Duodenal mucosa (tissue), 2 donors: ENCODE data around the gene ERN2.

Experiments used
- H3K27ac ChIP-seq: one replicate; pipeline ENCODE4 v1.7.0; 2013; ENCODE audit warnings: low read depth, low read length
- H3K27me3 ChIP-seq, 2 donors: one replicate each; pipeline ENCODE4 v1.7.0; 2013; ENCODE audit warnings: low read length in 2 of 2, control low read depth in 1 of 2; ENCODE audit not compliant: insufficient read depth in 2 of 2, control insufficient read depth in 1 of 2
- H3K36me3 ChIP-seq, 2 donors: one replicate each; pipeline ENCODE4 v1.7.0; 2013; ENCODE audit warnings: low read length in 2 of 2, control low read depth in 1 of 2; ENCODE audit not compliant: insufficient read depth in 2 of 2, control insufficient read depth in 1 of 2
- H3K4me1 ChIP-seq, 2 donors: one replicate each; pipeline ENCODE4 v1.7.0; 2013; ENCODE audit warnings: low read length in 2 of 2, control low read depth in 1 of 2; ENCODE audit not compliant: insufficient read depth in 2 of 2, control insufficient read depth in 1 of 2
- H3K4me3 ChIP-seq, 2 donors: one replicate each; pipeline ENCODE4 v1.7.0; 2013; ENCODE audit warnings: low read length in 2 of 2, low read depth in 1 of 2
- H3K9ac ChIP-seq, 2 donors: one replicate each; pipeline ENCODE4 v1.7.0; 2013; ENCODE audit warnings: low read length in 2 of 2, low read depth in 1 of 2
- H3K9me3 ChIP-seq, 2 donors: one replicate each; pipeline ENCODE4 v1.7.0; 2013; ENCODE audit warnings: low read length in 2 of 2, control low read depth in 1 of 2; ENCODE audit not compliant: control insufficient read depth in 1 of 2

The ERN2 gene

DNA sequence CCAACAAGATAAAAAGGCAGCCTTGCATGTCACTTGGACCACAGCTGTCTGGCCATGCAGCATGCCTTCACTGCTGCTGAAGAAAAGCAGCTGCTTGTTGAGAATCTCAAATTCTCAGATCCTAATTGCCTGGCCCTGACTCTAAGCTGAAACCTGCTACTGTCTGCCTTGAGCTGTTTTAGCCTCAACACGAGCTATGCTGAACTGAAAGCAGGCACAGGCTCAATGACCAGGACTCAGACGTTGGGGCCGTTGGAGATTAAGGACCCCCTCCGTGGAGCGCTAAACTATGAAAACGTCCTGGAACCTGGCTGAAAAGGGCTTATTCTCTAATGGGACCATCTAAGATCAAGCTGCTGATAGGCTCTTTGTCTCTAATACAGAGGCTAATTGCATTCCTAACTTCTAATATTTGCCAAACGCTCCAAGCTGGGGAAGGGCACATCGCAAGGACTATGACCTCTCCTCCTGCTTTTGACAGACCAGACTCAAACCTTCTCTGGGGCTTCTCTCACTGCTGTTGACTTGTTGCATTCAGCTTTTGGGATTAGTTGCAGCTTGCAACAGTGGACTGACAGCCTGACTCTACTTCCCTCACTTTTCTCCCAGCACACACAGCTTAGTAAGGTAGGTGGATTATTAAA is 38.9 kb downstream of the ERN2 start:
- Histone ChIP-seq H3K9ac (no peak overlapping the region), H3K27ac (no peak overlapping the region), H3K36me3 (peaks cover 16 to 44% of the 10 kb centered on the region in 2 donors)

GRCh38 chr16:23670137-23670776 is 42.8 kb downstream of the ERN2 start:
- no peaks in the 10 kb centered on the region for H3K9me3 ChIP-seq
- H3K27ac ChIP-seq: no peak overlapping the region
- peaks cover 34 to 80% of the 10 kb centered on the region in 2 donors for H3K36me3 ChIP-seq
- H3K27me3 ChIP-seq: no peaks in the 10 kb centered on the region
- H3K4me1 ChIP-seq: no peaks in the 10 kb centered on the region
- H3K4me3 ChIP-seq: no peak overlapping the region
- H3K9ac ChIP-seq: no peak overlapping the region

More for the DNA sequence above, 38.9 kb downstream of the ERN2 start:
- no peaks in the 10 kb centered on the region for H3K27me3 ChIP-seq
- H3K9me3 ChIP-seq: no peaks in the 10 kb centered on the region
- no peak overlapping the region for H3K4me3 ChIP-seq
- H3K4me1 ChIP-seq: peaks cover 18 to 21% of the 10 kb centered on the region in 2 donors

- Histone ChIP-seq H3K9ac (no peak overlapping the region), H3K27me3 (no peaks in the 10 kb centered on the region), H3K27ac (no peak overlapping the region), H3K36me3 (peaks cover 40 to 84% of the 10 kb centered on the region in 2 donors), H3K9me3 (no peaks in the 10 kb centered on the region), H3K4me1 (no peaks in the 10 kb centered on the region), H3K4me3 (no peak overlapping the region)
Observed at GRCh38 chr16:23668873-23669272, 44.1 kb downstream of the ERN2 start.

DNA sequence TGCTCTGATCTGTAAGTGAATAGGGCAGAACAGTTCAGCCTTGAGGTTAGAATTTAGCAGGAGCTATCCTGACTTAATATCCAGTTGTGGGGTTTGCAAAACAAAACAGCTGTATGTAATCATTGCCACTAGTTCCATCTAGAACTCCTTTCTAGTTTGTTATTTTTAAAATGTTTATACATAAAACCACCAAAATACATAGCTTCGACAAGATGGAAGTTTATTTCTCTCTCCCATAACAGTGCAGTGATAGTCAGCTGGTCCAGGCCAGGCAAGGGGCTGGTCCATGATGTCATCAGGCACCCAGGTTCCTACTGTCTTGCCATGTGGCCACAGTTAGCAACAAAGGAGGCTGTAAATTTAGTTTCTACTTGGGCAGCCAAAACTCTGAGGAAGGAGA is 44.8 kb downstream of the ERN2 start:
- Histone ChIP-seq H3K27me3 (no peaks in the 10 kb centered on the region), H3K27ac (no peak overlapping the region), H3K4me3 (no peak overlapping the region), H3K9me3 (no peaks in the 10 kb centered on the region), H3K36me3 (peaks cover 40 to 84% of the 10 kb centered on the region in 2 donors), H3K4me1 (no peaks in the 10 kb centered on the region), H3K9ac (no peak overlapping the region)

GRCh38 chr16:23667355-23667659 is 45.7 kb downstream of the ERN2 start:
- Histone ChIP-seq H3K9ac (no peak overlapping the region), H3K36me3 (peaks cover 45 to 90% of the 10 kb centered on the region in 2 donors), H3K4me1 (no peaks in the 10 kb centered on the region), H3K9me3 (no peaks in the 10 kb centered on the region), H3K4me3 (no peak overlapping the region), H3K27me3 (no peaks in the 10 kb centered on the region), H3K27ac (no peak overlapping the region)

DNA sequence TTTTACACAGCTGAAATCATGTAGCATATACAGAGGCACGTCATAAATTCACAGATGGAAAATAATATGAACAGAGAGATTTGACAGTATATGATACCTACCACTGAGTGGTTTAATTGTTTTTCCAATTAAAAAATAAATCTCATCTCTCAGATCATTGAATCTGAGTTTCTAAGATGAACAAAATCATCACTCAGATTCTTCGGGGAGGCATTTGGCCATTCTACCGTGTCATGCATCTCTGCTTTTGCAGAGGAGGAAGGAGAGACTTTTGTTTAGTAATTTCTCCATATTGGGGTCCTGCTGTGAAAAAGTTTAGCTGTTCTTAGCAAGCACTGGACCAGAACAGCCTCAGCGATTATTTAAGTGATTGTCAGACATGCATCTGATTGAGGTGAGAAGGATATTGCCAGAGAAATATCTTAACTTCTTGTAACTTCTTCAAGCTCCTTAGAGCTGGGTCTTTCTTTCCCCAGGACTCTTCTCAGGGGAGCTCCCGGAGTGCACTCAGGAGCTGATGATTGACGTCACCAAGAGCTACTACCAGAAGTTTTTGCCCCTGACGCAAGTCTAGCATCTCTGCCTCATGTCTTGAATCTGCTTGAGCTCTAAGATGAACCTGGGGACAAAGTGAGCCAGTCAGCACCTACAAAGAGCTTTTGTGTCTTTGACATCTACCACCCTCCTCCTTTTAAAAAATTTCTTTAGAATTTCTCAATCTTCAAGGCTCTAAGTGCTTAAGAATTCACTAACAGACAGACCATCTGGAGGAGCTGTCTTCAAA is 46.3 kb downstream of the ERN2 start:
- no peaks in the 10 kb centered on the region for H3K27me3 ChIP-seq
- H3K4me1 ChIP-seq: no peaks in the 10 kb centered on the region
- no peak overlapping the region for H3K27ac ChIP-seq
- no peaks in the 10 kb centered on the region for H3K9me3 ChIP-seq
- H3K36me3 ChIP-seq: peaks cover 48 to 93% of the 10 kb centered on the region in 2 donors
- no peak overlapping the region for H3K4me3 ChIP-seq
- H3K9ac ChIP-seq: no peak overlapping the region

DNA sequence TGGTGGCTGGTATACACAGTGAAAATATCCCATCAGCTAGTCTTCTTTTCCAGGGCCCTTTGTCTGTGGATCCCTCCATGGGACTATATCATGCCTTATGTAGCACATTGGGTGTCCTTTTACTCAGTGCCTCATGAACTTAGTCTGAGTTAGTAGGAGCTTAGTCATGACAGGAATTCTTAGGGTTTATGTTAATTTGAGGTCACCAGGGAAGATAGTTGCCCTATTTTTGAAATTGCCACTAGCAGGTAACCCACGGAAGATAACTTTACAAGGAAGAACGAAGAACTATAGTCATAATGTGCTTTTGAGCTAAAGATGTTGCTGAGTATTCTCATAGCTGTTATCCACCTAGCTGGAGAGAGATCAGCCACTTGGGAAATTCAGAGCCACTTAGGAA is 49.1 kb downstream of the ERN2 start:
- Histone ChIP-seq H3K9me3 (no peaks in the 10 kb centered on the region), H3K4me1 (no peaks in the 10 kb centered on the region), H3K27ac (no peak overlapping the region), H3K4me3 (no peak overlapping the region), H3K27me3 (no peaks in the 10 kb centered on the region), H3K9ac (no peak overlapping the region), H3K36me3 (peaks cover 45 to 92% of the 10 kb centered on the region in 2 donors)

DNA sequence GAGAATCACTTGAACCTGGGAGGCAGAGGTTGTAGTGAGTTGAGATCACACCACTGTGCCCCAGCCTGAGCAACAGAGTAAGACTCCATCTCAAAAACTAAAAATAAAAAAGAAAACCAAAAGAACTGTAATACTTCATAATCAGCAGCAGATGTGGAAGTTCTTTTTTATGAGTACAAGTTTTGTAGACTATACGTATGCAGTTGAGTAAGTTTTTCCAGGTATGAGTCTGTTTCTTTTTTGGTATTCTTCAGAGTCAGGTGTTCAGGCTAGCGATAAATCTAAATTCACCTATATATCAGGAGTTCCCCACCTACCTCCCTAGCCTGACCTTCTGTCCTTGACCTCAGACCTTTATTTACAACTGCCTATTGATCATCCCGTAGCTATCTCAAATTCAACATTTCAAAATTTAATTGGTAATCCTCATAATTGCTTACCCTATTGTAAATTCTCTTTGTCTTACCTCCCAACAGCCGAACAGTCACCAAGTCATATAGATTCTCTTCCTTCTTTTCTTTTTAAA is 61.0 kb downstream of the ERN2 start:
- no peak overlapping the region for H3K4me3 ChIP-seq
- no peaks in the 10 kb centered on the region for H3K4me1 ChIP-seq
- peaks cover 4 to 42% of the 10 kb centered on the region in 2 donors for H3K36me3 ChIP-seq

GRCh38 chr16:23650674-23651416 is 62.2 kb downstream of the ERN2 start:
- Histone ChIP-seq H3K9ac (no peak overlapping the region), H3K27ac (no peak overlapping the region), H3K36me3 (peaks cover 4 to 41% of the 10 kb centered on the region in 2 donors), H3K27me3 (no peaks in the 10 kb centered on the region), H3K4me1 (no peaks in the 10 kb centered on the region), H3K9me3 (no peaks in the 10 kb centered on the region), H3K4me3 (no peak overlapping the region)

More for the DNA sequence above, 61.0 kb downstream of the ERN2 start:
- H3K9ac ChIP-seq: no peak overlapping the region
- no peaks in the 10 kb centered on the region for H3K27me3 ChIP-seq
- no peak overlapping the region for H3K27ac ChIP-seq
- H3K9me3 ChIP-seq: no peaks in the 10 kb centered on the region
